Measurements from ENCODE around the gene SLC6A6. TPM values are rescaled to one million over a fixed set of nuclear protein-coding genes. Genes with fewer than 3 reads are reported as not detected.

Gene SLC6A6
- polyA plus RNA-seq, 6 donors from 2014 or later, result 4.7 to 9.1 (median 6.2) TPM

- Mint-ChIP-seq H3K9me3 (no peaks in the 10 kb centered on the region), H3K27ac (no peak overlapping the region), H3K36me3 (peaks cover 10 to 17% of the 10 kb centered on the region in 2 donors), H3K4me3 (no peak overlapping the region), H3K27me3 (no peaks in the 10 kb centered on the region), H3K4me1 (peaks cover 26 to 42% (median 39%) of the 10 kb centered on the region in 3 donors)
- DNase-seq (no peak), ATAC-seq (ENCODE audit: low read depth in 2 of 2) (no peak)
Observed at GRCh38 chr3:14441240-14441919, 39.0 kb downstream of the SLC6A6 start.

GRCh38 chr3:14441920-14442300 is 39.5 kb downstream of the SLC6A6 start:
- H3K4me1 Mint-ChIP-seq, result peaks cover 22 to 37% (median 34%) of the 10 kb centered on the region in 3 donors
- no peaks in the 10 kb centered on the region for H3K27me3 Mint-ChIP-seq
- no peak overlapping the region for H3K4me3 Mint-ChIP-seq
- H3K9me3 Mint-ChIP-seq, result no peaks in the 10 kb centered on the region
- ATAC-seq (ENCODE audit: low read depth in 2 of 2) (no peak), DNase-seq (no peak)
- peaks cover 13 to 22% of the 10 kb centered on the region in 2 donors for H3K36me3 Mint-ChIP-seq
- no peak overlapping the region for H3K27ac Mint-ChIP-seq

GRCh38 chr3:14444380-14444779 is 42.0 kb downstream of the SLC6A6 start:
- Mint-ChIP-seq H3K36me3 (peaks cover 28 to 30% of the 10 kb centered on the region in 2 donors), H3K4me1 (peaks cover 13 to 23% (median 20%) of the 10 kb centered on the region in 3 donors), H3K27me3 (no peaks in the 10 kb centered on the region), H3K27ac (peak overlapping the region in 1 of 6 donors; percentile 39), H3K9me3 (no peaks in the 10 kb centered on the region), H3K4me3 (no peak overlapping the region)
- DNase-seq (no peak), ATAC-seq (ENCODE audit: low read depth in 2 of 2) (no peak)

GRCh38 chr3:14445773-14446172 is 43.4 kb downstream of the SLC6A6 start:
- peak overlapping the region in 2 of 6 donors; percentile 5 to 19 for H3K27ac Mint-ChIP-seq
- H3K9me3 Mint-ChIP-seq, result no peaks in the 10 kb centered on the region
- ATAC-seq (ENCODE audit: low read depth in 2 of 2) (no peak), DNase-seq (no peak)
- peaks cover 3 to 10% (median 8%) of the 10 kb centered on the region in 3 donors for H3K4me1 Mint-ChIP-seq
- peaks cover 31 to 33% of the 10 kb centered on the region in 2 donors for H3K36me3 Mint-ChIP-seq
- no peak overlapping the region for H3K4me3 Mint-ChIP-seq
- no peaks in the 10 kb centered on the region for H3K27me3 Mint-ChIP-seq

- ATAC-seq (ENCODE audit: low read depth in 2 of 2) (no peak), DNase-seq (no peak)
- Mint-ChIP-seq H3K9me3 (no peaks in the 10 kb centered on the region), H3K27me3 (no peaks in the 10 kb centered on the region), H3K27ac (peak overlapping the region in 2 of 6 donors; percentile 20 to 78), H3K4me1 (peaks cover 3 to 15% (median 3%) of the 10 kb centered on the region in 3 donors), H3K4me3 (no peak overlapping the region), H3K36me3 (peaks cover 38 to 41% of the 10 kb centered on the region in 2 donors)
Observed at GRCh38 chr3:14446988-14447570, 44.7 kb downstream of the SLC6A6 start.

- ATAC-seq (ENCODE audit: low read depth in 2 of 2) (no peak), DNase-seq (no peak)
- H3K4me3 Mint-ChIP-seq, result no peak overlapping the region
- peaks cover 38 to 41% of the 10 kb centered on the region in 2 donors for H3K36me3 Mint-ChIP-seq
- peaks cover 3 to 16% (median 13%) of the 10 kb centered on the region in 3 donors for H3K4me1 Mint-ChIP-seq
- H3K9me3 Mint-ChIP-seq, result no peaks in the 10 kb centered on the region
- peak overlapping the region in 1 of 6 donors; percentile 84 for H3K27ac Mint-ChIP-seq
- H3K27me3 Mint-ChIP-seq, result no peaks in the 10 kb centered on the region
Observed at GRCh38 chr3:14448063-14448462, 45.7 kb downstream of the SLC6A6 start.

GRCh38 chr3:14448756-14449727 is 46.6 kb downstream of the SLC6A6 start:
- DNase-seq, result no peak
- Mint-ChIP-seq H3K27ac (peak overlapping the region in 1 of 6 donors; percentile 9), H3K4me1 (peaks cover 10 to 26% (median 22%) of the 10 kb centered on the region in 3 donors), H3K27me3 (no peaks in the 10 kb centered on the region), H3K4me3 (no peak overlapping the region), H3K9me3 (no peaks in the 10 kb centered on the region), H3K36me3 (peaks cover 37 to 38% of the 10 kb centered on the region in 2 donors)
- ATAC-seq (ENCODE audit: low read depth in 2 of 2), result no peak

GRCh38 chr3:14450506-14450905 is 48.1 kb downstream of the SLC6A6 start:
- Mint-ChIP-seq H3K27me3 (no peaks in the 10 kb centered on the region), H3K9me3 (no peaks in the 10 kb centered on the region), H3K27ac (peak overlapping the region in 4 of 6 donors; percentile 2 to 84 (median 16)), H3K4me1 (peaks cover 14 to 35% (median 29%) of the 10 kb centered on the region in 3 donors), H3K36me3 (peaks cover 32 to 33% of the 10 kb centered on the region in 2 donors), H3K4me3 (peak overlapping the region in 1 of 8 donors; percentile 47)
- ATAC-seq (ENCODE audit: low read depth in 2 of 2) (no peak), DNase-seq (no peak)

GRCh38 chr3:14450922-14451606 is 48.7 kb downstream of the SLC6A6 start:
- ATAC-seq (ENCODE audit: low read depth in 2 of 2), result no peak
- Mint-ChIP-seq H3K27ac (peak overlapping the region in 5 of 6 donors; percentile 18 to 94 (median 69)), H3K27me3 (no peaks in the 10 kb centered on the region), H3K4me3 (no peak overlapping the region), H3K36me3 (peaks cover 27 to 31% of the 10 kb centered on the region in 2 donors), H3K9me3 (no peaks in the 10 kb centered on the region), H3K4me1 (peaks cover 14 to 35% (median 29%) of the 10 kb centered on the region in 3 donors)
- DNase-seq, result no peak

GRCh38 chr3:14451844-14452739 is 49.7 kb downstream of the SLC6A6 start:
- no peak overlapping the region for H3K4me3 Mint-ChIP-seq
- no peak for DNase-seq
- peak overlapping the region in 4 of 6 donors; percentile 30 to 94 (median 74) for H3K27ac Mint-ChIP-seq
- H3K4me1 Mint-ChIP-seq, result peaks cover 14 to 35% (median 29%) of the 10 kb centered on the region in 3 donors
- H3K36me3 Mint-ChIP-seq, result peaks cover 17 to 23% of the 10 kb centered on the region in 2 donors
- no peaks in the 10 kb centered on the region for H3K9me3 Mint-ChIP-seq
- ATAC-seq (ENCODE audit: low read depth in 2 of 2), result no peak
- no peaks in the 10 kb centered on the region for H3K27me3 Mint-ChIP-seq

GRCh38 chr3:14452740-14453710 is 50.6 kb downstream of the SLC6A6 start:
- DNase-seq, result no peak
- Mint-ChIP-seq H3K4me1 (peaks cover 14 to 35% (median 30%) of the 10 kb centered on the region in 3 donors), H3K36me3 (peaks cover 11 to 16% of the 10 kb centered on the region in 2 donors), H3K4me3 (peak overlapping the region in 6 of 8 donors; percentile 31 to 81 (median 61)), H3K27me3 (no peaks in the 10 kb centered on the region), H3K27ac (peak overlapping the region; percentile 53 to 98 (median 94)), H3K9me3 (no peaks in the 10 kb centered on the region)
- ATAC-seq (ENCODE audit: low read depth in 2 of 2), result no peak

All from naive B cell (primary cell).